Tibial nerve (tissue), 3 donors: ENCODE measurements around the gene SLC12A2.

Experiments used
- POLR2A ChIP-seq, 2 donors: fragments of 450-650 bp; IDR thresholded peaks; one replicate each; pipeline ENCODE4 v1.6.1; 2017; ENCODE audit warnings: antibody characterized with exemption in 2 of 2, mild to moderate bottlenecking in 2 of 2, moderate library complexity in 2 of 2
- TF ChIP-seq, protein P1 (sequence below), 5 experiments: fragments of 200-600 bp in 3 of 5; fragments of 450-650 bp in 2 of 5; sonication (generic) in 3 of 5; IDR thresholded peaks; one replicate each; pipeline ENCODE4 v1.5.1; 2016 to 2019; ENCODE audit warnings: antibody characterized with exemption in 5 of 5, mild to moderate bottlenecking in 3 of 5, moderate library complexity in 2 of 5

DNA sequence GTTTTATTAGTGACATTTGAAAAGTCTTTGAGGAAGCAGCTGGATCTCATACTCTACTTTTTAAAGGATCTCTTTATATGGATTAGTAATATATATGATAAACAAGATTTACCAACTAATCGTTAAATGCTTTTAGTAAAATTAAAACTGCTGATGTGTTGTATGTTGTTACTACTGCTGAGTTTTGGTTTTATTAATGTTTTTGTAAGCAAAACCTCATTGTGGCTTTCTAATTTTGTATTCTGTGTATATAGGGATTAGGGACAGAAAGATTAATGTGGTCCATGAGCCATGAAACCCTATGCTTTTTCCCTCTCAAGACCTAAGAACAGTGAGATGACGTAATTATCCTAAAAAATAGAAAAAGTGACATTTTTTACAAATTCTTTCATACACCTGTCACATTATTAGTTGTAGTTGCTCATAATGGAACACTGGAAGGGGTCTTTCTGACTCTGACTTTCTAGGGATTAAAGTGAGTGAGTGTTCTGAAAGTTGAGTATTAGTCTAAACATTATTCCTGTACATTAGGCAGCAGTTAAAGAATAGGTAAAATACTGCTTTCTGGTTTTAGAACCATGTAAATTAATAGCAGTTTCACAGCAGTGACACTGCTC, 85.9 kb downstream of the SLC12A2 start:
- TF ChIP-seq POLR2A (IDR thresholded peaks at IDR 0.05) = no peak
- TF ChIP-seq, protein P1, sequence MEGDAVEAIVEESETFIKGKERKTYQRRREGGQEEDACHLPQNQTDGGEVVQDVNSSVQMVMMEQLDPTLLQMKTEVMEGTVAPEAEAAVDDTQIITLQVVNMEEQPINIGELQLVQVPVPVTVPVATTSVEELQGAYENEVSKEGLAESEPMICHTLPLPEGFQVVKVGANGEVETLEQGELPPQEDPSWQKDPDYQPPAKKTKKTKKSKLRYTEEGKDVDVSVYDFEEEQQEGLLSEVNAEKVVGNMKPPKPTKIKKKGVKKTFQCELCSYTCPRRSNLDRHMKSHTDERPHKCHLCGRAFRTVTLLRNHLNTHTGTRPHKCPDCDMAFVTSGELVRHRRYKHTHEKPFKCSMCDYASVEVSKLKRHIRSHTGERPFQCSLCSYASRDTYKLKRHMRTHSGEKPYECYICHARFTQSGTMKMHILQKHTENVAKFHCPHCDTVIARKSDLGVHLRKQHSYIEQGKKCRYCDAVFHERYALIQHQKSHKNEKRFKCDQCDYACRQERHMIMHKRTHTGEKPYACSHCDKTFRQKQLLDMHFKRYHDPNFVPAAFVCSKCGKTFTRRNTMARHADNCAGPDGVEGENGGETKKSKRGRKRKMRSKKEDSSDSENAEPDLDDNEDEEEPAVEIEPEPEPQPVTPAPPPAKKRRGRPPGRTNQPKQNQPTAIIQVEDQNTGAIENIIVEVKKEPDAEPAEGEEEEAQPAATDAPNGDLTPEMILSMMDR (IDR thresholded peaks at IDR 0.05) = no peak
